Measurements from ENCODE around the gene STIM2. TPM values are rescaled to one million over a fixed set of nuclear protein-coding genes. Genes with fewer than 3 reads are reported as not detected.

STIM2 gene
- total RNA-seq, 1 donor from 2014 or later, result 18.4 TPM

GRCh38 chr4:27050731-27051130 lies 190.1 kb downstream of the STIM2 start:
- DNase-seq (ENCODE audit: low read depth), result no peak
- H3K27me3 Mint-ChIP-seq (ENCODE audit: low read depth, unreplicated experiment), result no peaks in the 10 kb centered on the region
- no peak overlapping the region for H3K4me2 ChIP-seq (ENCODE audit: low read length)
- H3K36me3 Mint-ChIP-seq (ENCODE audit: low read depth, unreplicated experiment), result no peaks in the 10 kb centered on the region
- H2AFZ ChIP-seq (ENCODE audit: low read depth, low read length), result no peak overlapping the region
- H3K4me1 Mint-ChIP-seq (ENCODE audit: low read depth, unreplicated experiment), result peaks cover 6% of the 10 kb centered on the region
- FAIRE-seq, result no peak
- no peak overlapping the region for H3K4me3 ChIP-seq (ENCODE audit: insufficient read depth, low read depth, low read length)
- no peak overlapping the region for H3K4me3 Mint-ChIP-seq (ENCODE audit: unreplicated experiment)
- H3K9me3 Mint-ChIP-seq (ENCODE audit: unreplicated experiment), result no peaks in the 10 kb centered on the region
- peaks cover 4% of the 10 kb centered on the region for H3K4me1 ChIP-seq (ENCODE audit: insufficient read depth, low read length)
- no peak overlapping the region for H3K9ac ChIP-seq (ENCODE audit: low read length)
- H3K9me3 ChIP-seq (ENCODE audit: insufficient read depth, low read depth, low read length), result no peaks in the 10 kb centered on the region
- no peaks in the 10 kb centered on the region for H3K79me2 ChIP-seq (ENCODE audit: insufficient read depth, low read length)
- H4K20me1 ChIP-seq (ENCODE audit: insufficient read depth, low read length), result no peaks in the 10 kb centered on the region
- peaks cover 11% of the 10 kb centered on the region for H3K27me3 ChIP-seq (ENCODE audit: insufficient read depth, low read length)
- TF ChIP-seq EZH2 (IDR thresholded peaks at IDR 0.05; ENCODE audit: insufficient read depth, low read length) (no peak), CTCF (IDR thresholded peaks at IDR 0.05; ENCODE audit: insufficient read depth, low read depth, low read length) (no peak)
- H3K27ac Mint-ChIP-seq (ENCODE audit: unreplicated experiment), result no peak overlapping the region
- H3K27ac ChIP-seq (ENCODE audit: low read depth, low read length), result no peak overlapping the region
- no peaks in the 10 kb centered on the region for H3K36me3 ChIP-seq (ENCODE audit: insufficient read depth, low read length)

- no peak for DNase-seq (ENCODE audit: low read depth)
- Histone ChIP-seq H3K4me3 (ENCODE audit: insufficient read depth, low read depth, low read length) (no peak overlapping the region), H3K9me3 (ENCODE audit: insufficient read depth, low read depth, low read length) (no peaks in the 10 kb centered on the region), H2AFZ (ENCODE audit: low read depth, low read length) (no peak overlapping the region), H3K79me2 (ENCODE audit: insufficient read depth, low read length) (no peaks in the 10 kb centered on the region), H3K4me2 (ENCODE audit: low read length) (no peak overlapping the region), H3K36me3 (ENCODE audit: insufficient read depth, low read length) (no peaks in the 10 kb centered on the region), H3K27ac (ENCODE audit: low read depth, low read length) (no peak overlapping the region), H3K27me3 (ENCODE audit: insufficient read depth, low read length) (peaks cover 2% of the 10 kb centered on the region), H3K9ac (ENCODE audit: low read length) (no peak overlapping the region), H3K4me1 (ENCODE audit: insufficient read depth, low read length) (no peaks in the 10 kb centered on the region), H4K20me1 (ENCODE audit: insufficient read depth, low read length) (no peaks in the 10 kb centered on the region)
- Mint-ChIP-seq H3K9me3 (ENCODE audit: unreplicated experiment) (no peaks in the 10 kb centered on the region), H3K27ac (ENCODE audit: unreplicated experiment) (no peak overlapping the region), H3K27me3 (ENCODE audit: low read depth, unreplicated experiment) (no peaks in the 10 kb centered on the region), H3K36me3 (ENCODE audit: low read depth, unreplicated experiment) (no peaks in the 10 kb centered on the region), H3K4me1 (ENCODE audit: low read depth, unreplicated experiment) (peaks cover 13% of the 10 kb centered on the region), H3K4me3 (ENCODE audit: unreplicated experiment) (no peak overlapping the region)
- TF ChIP-seq CTCF (IDR thresholded peaks at IDR 0.05; ENCODE audit: insufficient read depth, low read depth, low read length) (no peak), EZH2 (IDR thresholded peaks at IDR 0.05; ENCODE audit: insufficient read depth, low read length) (no peak)
- FAIRE-seq, result no peak
Measured at GRCh38 chr4:27055221-27055760, 194.7 kb downstream of the STIM2 start.

- Histone ChIP-seq H3K9ac (ENCODE audit: low read length) (no peak overlapping the region), H3K9me3 (ENCODE audit: insufficient read depth, low read depth, low read length) (no peaks in the 10 kb centered on the region), H3K27ac (ENCODE audit: low read depth, low read length) (no peak overlapping the region), H3K27me3 (ENCODE audit: insufficient read depth, low read length) (peaks cover 2% of the 10 kb centered on the region), H3K4me2 (ENCODE audit: low read length) (no peak overlapping the region), H3K4me1 (ENCODE audit: insufficient read depth, low read length) (no peaks in the 10 kb centered on the region), H3K36me3 (ENCODE audit: insufficient read depth, low read length) (no peaks in the 10 kb centered on the region), H3K79me2 (ENCODE audit: insufficient read depth, low read length) (no peaks in the 10 kb centered on the region), H4K20me1 (ENCODE audit: insufficient read depth, low read length) (no peaks in the 10 kb centered on the region), H2AFZ (ENCODE audit: low read depth, low read length) (no peak overlapping the region), H3K4me3 (ENCODE audit: insufficient read depth, low read depth, low read length) (no peak overlapping the region)
- TF ChIP-seq CTCF (IDR thresholded peaks at IDR 0.05; ENCODE audit: insufficient read depth, low read depth, low read length), result no peak
- no peak for TF ChIP-seq EZH2 (IDR thresholded peaks at IDR 0.05; ENCODE audit: insufficient read depth, low read length)
- Mint-ChIP-seq H3K4me3 (ENCODE audit: unreplicated experiment) (no peak overlapping the region), H3K9me3 (ENCODE audit: unreplicated experiment) (no peaks in the 10 kb centered on the region), H3K27ac (ENCODE audit: unreplicated experiment) (no peak overlapping the region), H3K4me1 (ENCODE audit: low read depth, unreplicated experiment) (peaks cover 13% of the 10 kb centered on the region), H3K27me3 (ENCODE audit: low read depth, unreplicated experiment) (no peaks in the 10 kb centered on the region), H3K36me3 (ENCODE audit: low read depth, unreplicated experiment) (no peaks in the 10 kb centered on the region)
- FAIRE-seq, result no peak
- no peak for DNase-seq (ENCODE audit: low read depth)
Measured at GRCh38 chr4:27056281-27056680, 195.6 kb downstream of the STIM2 start.

Data from astrocyte (in vitro differentiated cells and primary cell).